HUES6 (cell line): Measurements from ENCODE around the gene TRIP13.
"Not testable (repeated sequence)": the region's sequence is repeated elsewhere in the genome, so short reads cannot be mapped to it uniquely, and the experiment has no call there.

Experiments used
- H3K27ac ChIP-seq: 2 replicates; pipeline ENCODE4 v1.7.0; 2013; ENCODE audit warnings: low read depth, mild to moderate bottlenecking, low read length, inconsistent platforms
- H3K27me3 ChIP-seq: 2 replicates; pipeline ENCODE4 v1.6.1; 2013; ENCODE audit warnings: low read length; ENCODE audit not compliant: control insufficient read depth, insufficient read depth
- H3K36me3 ChIP-seq: 2 replicates; pipeline ENCODE4 v1.6.1; 2013; ENCODE audit warnings: low read length; ENCODE audit not compliant: control insufficient read depth, insufficient read depth
- H3K4me1 ChIP-seq: 2 replicates; pipeline ENCODE4 v1.6.1; 2013; ENCODE audit warnings: low read length; ENCODE audit not compliant: control insufficient read depth, insufficient read depth
- H3K4me3 ChIP-seq: 2 replicates; pipeline ENCODE4 v1.5.1; 2013; ENCODE audit warnings: low read depth, low read length
- H3K9ac ChIP-seq: one replicate; pipeline ENCODE4 v1.6.1; 2013; ENCODE audit warnings: mild to moderate bottlenecking, low read length
- H3K9me3 ChIP-seq: 2 replicates; pipeline ENCODE4 v1.6.1; 2013; ENCODE audit warnings: low read depth, low read length; ENCODE audit not compliant: control insufficient read depth, insufficient read depth

Gene TRIP13

DNA sequence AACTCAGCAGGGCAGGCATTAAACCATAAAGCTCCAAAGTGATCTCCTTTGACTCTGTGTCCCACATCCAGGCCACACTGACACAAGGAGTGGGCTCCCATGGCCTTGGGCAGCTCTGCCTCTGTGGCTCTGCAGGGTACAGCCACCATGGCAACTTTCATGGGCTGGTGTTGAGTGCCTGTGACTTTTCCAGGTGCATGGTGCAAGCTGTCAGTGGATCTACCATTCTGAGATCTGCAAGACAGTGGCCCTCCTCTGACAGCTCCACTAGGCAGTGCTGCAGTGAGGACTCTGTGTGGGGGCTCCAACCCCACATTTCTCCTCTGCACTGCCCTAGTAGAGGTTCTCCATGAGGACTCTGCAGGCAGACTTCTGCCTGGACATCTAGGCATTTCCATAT lies 41.3 kb downstream of the TRIP13 start:
- H3K9me3 ChIP-seq, H3K4me1 ChIP-seq, H3K27ac ChIP-seq, H3K9ac ChIP-seq, H3K36me3 ChIP-seq, H3K4me3 ChIP-seq, H3K27me3 ChIP-seq: not testable (repeated sequence)

DNA sequence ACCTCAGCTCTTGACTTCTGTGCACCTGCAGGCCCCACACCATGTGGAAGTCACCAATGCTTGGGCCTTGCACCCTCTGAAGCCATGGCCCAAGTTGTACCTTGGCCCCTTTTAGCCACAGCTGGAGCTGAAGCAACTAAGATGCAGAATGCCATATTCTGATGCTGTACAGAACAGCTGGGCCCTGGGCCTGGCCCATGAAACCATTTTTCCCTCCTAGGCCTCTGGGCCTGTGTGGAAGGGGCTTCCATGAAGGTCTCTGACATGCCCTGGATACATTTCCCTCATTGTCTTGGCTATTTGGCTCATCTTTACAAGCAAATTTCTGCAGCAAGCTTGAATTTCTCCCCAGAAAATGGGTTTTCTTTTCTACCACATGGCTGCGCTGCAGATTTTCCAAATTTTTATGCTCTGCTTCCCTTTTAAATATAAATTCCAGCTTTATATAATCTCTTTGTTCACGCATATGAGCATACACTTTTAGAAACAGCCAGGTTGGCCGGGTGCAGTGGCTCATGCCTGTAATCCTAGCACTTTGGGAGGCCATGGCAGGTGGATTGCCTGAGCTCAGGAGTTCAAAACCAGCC lies 41.8 kb downstream of the TRIP13 start:
- H3K4me3 ChIP-seq, H3K27me3 ChIP-seq, H3K4me1 ChIP-seq, H3K9me3 ChIP-seq, H3K9ac ChIP-seq, H3K27ac ChIP-seq, H3K36me3 ChIP-seq: not testable (repeated sequence)

DNA sequence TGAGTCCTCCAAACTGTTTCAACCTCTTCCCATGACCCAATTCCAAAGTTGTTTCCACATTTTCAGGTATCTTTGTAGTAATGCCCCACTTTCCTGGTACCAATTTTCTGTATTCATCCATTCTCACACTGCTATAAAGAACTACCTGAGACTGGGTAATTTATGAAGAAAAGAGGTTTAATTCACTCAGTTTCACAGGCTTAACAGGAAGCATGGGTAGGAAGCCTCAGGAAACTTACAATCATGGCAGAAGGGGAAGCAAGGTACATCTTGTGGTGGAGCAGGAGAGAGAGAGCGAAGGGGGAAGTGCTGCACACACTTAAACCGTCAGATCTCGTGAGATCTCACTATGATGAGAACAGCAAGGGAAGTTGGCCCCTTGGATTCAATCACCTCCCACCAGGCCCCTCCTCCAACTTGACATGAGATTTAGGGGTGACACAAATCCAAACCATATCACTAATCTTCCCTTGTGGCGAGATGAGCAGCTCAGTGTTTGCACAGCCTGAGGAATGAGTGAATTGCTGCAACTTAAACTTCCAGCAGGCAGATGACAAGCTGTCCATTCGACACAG lies 42.9 kb downstream of the TRIP13 start:
- Histone ChIP-seq H3K9me3 (peaks cover 7% of the 10 kb centered on the region; the same call in 1 of the 2 replicates), H3K4me3 (no peak overlapping the region), H3K27ac (no peak overlapping the region), H3K9ac (no peak overlapping the region), H3K4me1 (no peaks in the 10 kb centered on the region), H3K36me3 (no peaks in the 10 kb centered on the region), H3K27me3 (peaks cover 8% of the 10 kb centered on the region; the same call in 1 of the 2 replicates)

DNA sequence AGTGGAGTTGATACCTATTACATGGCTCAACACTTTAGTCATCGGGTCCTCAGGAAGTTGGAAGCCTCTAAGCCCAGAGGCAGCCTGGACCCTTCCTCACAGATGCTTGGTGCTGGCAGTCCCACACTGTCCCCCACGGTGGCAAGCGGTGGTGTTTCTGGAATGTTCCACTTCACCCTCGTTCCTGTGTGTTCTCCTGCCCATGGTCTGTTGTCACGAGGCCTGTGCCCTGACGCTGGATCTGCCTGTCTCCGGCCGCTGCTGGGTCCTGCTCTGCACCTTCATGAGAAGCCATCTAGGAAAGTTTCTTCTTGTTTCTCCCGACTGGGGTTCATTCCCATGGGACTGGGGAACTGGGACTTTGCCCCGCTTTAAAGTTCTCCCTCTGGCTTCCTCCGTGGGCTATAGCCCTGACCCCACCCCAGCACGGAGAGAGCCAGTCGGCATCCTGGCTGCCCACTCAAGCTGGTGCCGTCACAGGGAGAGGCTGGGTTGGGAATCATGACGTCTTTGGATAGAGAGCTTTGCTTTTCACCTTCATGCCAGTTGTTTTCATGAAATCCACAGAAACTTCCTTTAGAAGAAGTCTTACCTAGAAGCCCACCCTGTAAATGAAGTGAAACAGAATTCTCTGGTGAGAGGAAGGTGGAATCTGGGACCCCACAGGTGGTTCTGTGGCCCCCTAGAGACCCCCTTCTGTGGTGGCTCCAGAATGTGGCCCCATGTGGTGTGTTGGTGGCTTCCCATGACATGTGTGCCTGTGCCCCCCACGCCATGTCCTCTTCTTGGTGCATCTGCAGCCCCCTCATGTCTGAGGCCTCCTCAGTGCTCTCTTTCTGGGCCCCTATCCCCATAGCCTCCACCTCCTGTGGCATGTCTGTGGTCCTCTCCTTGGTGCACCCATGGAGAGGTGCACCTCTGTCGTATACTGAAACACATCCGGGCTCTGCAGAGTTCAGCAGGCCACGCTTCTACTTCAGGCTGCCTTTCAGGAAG lies 43.8 kb downstream of the TRIP13 start:
- Histone ChIP-seq H3K4me1 (no peaks in the 10 kb centered on the region), H3K36me3 (no peaks in the 10 kb centered on the region), H3K9me3 (peaks cover 7% of the 10 kb centered on the region; the same call in 1 of the 2 replicates), H3K27me3 (peaks cover 6% of the 10 kb centered on the region; the same call in 1 of the 2 replicates), H3K4me3 (no peak overlapping the region), H3K9ac (no peak overlapping the region), H3K27ac (no peak overlapping the region)

DNA sequence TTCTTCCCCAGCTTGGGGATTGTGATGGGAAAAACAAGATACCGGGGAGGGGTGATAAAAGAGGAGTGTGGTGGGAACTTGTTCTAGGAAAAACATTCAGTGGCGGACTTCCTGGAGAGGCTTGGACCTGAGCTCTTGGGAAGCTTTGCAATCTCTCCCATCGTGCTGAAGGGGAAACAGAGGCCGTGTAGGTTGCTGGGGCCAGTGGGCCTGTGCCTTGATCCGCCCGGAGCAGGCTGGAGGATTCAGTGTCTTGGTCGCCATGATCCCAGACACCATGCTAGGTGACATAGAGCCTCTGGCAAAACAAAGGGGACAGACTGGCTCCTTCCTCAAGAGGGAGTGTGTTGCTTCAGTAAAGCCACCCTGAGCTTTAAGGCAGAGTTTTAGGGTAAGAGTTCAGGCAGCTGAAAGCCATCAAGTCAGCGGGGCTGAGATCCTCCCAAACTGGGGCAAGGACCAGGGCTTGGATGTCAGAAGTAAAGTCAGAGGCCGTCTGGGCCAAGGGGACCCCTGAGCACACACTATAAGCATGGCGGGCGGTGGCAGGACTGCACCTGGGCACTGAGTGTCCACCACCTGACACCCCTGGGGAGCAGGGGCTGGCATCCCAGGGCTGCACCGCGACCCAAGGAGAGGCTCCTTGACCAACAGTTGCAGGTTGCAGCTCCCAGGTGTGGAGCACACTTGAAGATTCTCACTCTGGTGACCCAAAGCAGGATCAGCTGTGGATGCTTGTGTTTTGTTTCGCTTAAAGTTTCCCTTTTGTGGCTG lies 44.7 kb downstream of the TRIP13 start:
- H3K27me3 ChIP-seq = no peaks in the 10 kb centered on the region
- no peaks in the 10 kb centered on the region for H3K36me3 ChIP-seq
- H3K4me1 ChIP-seq = no peaks in the 10 kb centered on the region
- H3K9ac ChIP-seq = no peak overlapping the region
- H3K9me3 ChIP-seq = peaks cover 7% of the 10 kb centered on the region; the same call in 1 of the 2 replicates
- H3K27ac ChIP-seq = no peak overlapping the region
- no peak overlapping the region for H3K4me3 ChIP-seq

DNA sequence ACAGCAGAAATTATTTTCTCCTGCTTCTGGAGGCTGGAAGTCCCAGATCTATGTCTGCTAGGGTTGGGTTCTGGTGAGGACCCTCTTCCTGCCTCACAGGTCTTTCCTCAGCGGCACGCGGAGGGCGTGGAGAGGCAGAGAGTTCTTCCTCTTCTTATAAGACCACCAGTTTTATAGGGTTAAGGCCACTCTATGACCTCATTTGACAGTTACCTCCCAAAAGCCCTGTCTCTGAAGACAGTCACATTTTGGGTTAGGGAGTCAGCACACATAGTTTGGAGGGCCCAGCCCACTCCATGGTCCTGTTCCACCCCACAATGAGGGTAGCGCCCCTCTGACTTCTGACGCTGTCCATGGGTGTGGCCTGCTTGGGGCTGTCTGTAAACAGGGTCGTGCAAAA lies 46.7 kb downstream of the TRIP13 start:
- Histone ChIP-seq H3K27ac (no peak overlapping the region), H3K9me3 (0 out of 2 replicates have a peak, but pooled peaks cover under 1% of the 10 kb centered on the region), H3K9ac (no peak overlapping the region), H3K36me3 (no peaks in the 10 kb centered on the region), H3K4me3 (no peak overlapping the region), H3K4me1 (peaks cover 4% of the 10 kb centered on the region; the same call in 1 of the 2 replicates), H3K27me3 (no peaks in the 10 kb centered on the region)

DNA sequence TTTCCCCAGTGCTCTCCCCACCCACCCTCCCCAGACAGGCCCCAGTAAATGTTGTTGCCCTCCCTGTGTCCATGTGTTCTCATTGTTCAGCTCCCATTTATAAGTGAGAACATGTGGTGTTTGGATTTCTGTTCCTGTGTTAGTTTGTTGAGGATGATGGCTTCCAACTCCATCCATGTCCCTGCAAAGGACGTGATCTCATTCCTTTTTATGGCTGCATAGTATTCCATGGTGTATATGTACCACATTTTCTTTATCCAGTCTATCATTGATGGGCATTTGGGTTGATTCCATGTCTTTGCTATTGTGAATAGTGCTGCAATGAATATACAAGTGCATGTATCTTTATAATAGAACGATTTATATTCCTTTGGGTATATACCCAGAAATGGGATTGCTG lies 48.1 kb downstream of the TRIP13 start:
- not testable (repeated sequence) for H3K36me3 ChIP-seq, H3K9ac ChIP-seq, H3K9me3 ChIP-seq, H3K27ac ChIP-seq, H3K27me3 ChIP-seq, H3K4me3 ChIP-seq, H3K4me1 ChIP-seq

DNA sequence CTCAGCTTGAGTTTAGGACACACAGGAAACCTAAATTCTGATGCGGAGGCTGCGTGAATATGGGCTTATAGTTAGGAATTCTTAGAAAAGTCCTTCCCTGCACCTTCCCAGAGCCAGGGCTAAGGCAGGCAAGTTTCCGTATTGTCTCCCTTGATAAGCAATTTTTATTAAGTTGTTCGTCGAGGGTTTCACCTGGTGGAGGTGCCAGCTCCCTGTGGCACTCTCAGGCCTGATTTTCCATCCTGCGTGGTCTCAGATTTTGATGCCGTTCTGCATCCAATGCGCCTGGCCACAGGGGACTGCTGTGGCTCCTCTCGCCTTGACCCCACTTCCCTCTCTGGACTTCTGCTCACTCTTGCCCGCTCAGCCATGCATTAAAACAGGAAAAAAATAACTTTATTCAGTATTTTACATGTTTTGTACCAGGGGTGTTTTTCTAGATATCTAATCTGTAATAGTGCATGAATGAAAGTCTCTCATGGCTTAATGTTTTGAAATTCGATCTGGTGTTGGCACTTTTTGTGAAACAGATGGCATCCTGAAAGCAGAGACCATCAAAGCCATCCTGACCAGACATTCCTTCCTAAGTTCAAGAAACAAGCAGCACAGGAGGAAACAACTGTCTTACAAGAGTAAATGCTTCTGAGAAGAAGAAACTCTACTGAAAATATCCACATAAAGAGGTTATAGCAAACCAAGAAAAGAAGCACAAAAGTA lies 50.7 kb downstream of the TRIP13 start:
- no peaks in the 10 kb centered on the region for H3K36me3 ChIP-seq
- H3K4me1 ChIP-seq = peaks cover 9% of the 10 kb centered on the region

DNA sequence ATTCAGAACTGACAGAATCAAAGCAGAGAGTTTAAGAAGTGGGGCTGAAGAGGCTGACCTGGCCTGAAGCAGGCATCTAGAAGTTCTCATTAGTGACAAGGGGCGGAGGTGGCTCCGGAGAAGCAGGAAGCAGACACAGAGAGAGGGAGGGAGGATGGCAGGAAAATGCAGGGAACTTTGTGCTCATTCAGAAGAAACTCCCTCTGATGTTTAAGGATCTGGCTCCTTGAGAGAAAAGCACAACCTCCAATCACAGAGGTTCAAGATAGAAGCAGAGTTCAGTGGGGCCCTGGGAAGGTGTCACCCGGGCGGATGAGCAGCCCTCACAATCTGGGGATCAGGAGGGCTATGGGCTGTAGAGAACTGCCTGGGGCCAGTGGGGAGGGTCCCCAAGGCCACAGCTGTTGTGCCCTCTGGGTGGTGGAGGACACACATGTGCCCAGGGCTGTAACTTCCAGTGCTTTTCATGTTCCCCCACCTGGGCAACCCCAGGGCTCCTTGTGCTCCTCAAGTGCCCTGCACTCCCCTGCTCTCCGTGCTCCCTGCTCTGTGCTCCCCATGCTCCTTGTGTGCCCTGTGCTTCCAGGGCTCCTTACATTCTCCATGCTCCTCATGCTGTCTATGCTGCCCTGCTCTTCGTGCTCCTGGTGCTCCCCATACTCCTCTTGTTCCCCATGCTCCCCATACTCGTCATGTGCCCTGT lies 51.4 kb downstream of the TRIP13 start:
- Histone ChIP-seq H3K9ac (no peak overlapping the region), H3K9me3 (no peaks in the 10 kb centered on the region), H3K36me3 (no peaks in the 10 kb centered on the region), H3K4me3 (no peak overlapping the region), H3K4me1 (peaks cover 9% of the 10 kb centered on the region), H3K27ac (no peak overlapping the region), H3K27me3 (peaks cover 17% of the 10 kb centered on the region)

More for the DNA sequence above, 50.7 kb downstream of the TRIP13 start:
- H3K27ac ChIP-seq = no peak overlapping the region
- peaks cover 17% of the 10 kb centered on the region for H3K27me3 ChIP-seq
- no peaks in the 10 kb centered on the region for H3K9me3 ChIP-seq
- H3K4me3 ChIP-seq = no peak overlapping the region
- no peak overlapping the region for H3K9ac ChIP-seq

DNA sequence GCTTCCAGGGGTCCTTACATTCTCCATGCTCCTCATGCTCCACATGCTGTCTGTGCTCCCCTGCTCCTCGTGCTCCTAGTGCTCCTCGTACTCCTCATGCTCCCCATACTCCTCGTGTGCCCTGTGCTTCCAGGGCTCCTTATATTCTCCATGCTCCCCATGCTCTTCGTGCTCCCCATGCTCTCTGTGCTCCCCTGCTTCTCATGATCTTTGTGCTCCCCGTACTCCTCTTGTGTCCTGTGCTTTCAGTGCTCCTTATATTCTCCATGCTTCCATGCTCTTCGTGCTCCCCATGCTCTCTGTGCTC lies 51.9 kb downstream of the TRIP13 start:
- no peak overlapping the region for H3K27ac ChIP-seq
- H3K4me3 ChIP-seq = no peak overlapping the region
- H3K4me1 ChIP-seq = peaks cover 9% of the 10 kb centered on the region
- peaks cover 17% of the 10 kb centered on the region for H3K27me3 ChIP-seq
- H3K9me3 ChIP-seq = no peaks in the 10 kb centered on the region
- no peaks in the 10 kb centered on the region for H3K36me3 ChIP-seq
- no peak overlapping the region for H3K9ac ChIP-seq
